ENCODE data around the gene CPD.

DNA sequence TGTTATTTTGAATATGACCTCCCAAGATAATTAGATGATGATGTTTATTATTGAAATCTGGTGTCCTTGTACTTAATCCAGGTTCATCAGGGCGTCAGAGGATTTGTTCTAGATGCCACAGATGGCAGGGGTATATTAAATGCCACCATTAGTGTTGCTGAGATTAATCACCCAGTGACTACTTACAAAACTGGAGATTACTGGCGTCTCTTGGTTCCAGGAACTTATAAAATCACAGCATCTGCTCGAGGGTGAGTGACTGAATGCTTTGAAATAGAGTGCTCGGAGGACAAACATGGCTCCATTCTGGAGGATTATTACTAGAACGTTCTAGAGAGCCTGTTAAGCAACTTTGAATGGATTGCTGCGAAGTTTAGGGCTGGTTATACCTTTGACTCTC is 65.0 kb downstream of the CPD start:
- TF ChIP-seq EZH2 (IDR thresholded peaks at IDR 0.05; ENCODE audit: borderline replicate concordance, low read depth, low read length) (no peak), POLR2A (conservative IDR thresholded peaks at IDR 0.05) (no peak), FOXA3 (CRISPR knock-in tag; conservative IDR thresholded peaks at IDR 0.05 in 1 of 2, IDR thresholded peaks at IDR 0.05 in 1 of 2) (no peak), BRCA1 (IDR thresholded peaks at IDR 0.05) (no peak), BRCA1 (CRISPR knock-in tag; IDR thresholded peaks at IDR 0.05) (no peak), ZBTB7A (IDR thresholded peaks at IDR 0.05; ENCODE audit: borderline replicate concordance, control insufficient read depth, low read depth, low read length) (no peak)
- TF ChIP-seq, protein P1, sequence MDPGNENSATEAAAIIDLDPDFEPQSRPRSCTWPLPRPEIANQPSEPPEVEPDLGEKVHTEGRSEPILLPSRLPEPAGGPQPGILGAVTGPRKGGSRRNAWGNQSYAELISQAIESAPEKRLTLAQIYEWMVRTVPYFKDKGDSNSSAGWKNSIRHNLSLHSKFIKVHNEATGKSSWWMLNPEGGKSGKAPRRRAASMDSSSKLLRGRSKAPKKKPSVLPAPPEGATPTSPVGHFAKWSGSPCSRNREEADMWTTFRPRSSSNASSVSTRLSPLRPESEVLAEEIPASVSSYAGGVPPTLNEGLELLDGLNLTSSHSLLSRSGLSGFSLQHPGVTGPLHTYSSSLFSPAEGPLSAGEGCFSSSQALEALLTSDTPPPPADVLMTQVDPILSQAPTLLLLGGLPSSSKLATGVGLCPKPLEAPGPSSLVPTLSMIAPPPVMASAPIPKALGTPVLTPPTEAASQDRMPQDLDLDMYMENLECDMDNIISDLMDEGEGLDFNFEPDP (CRISPR knock-in tag; IDR thresholded peaks at IDR 0.05): no peak
- TF ChIP-seq, protein P2, sequence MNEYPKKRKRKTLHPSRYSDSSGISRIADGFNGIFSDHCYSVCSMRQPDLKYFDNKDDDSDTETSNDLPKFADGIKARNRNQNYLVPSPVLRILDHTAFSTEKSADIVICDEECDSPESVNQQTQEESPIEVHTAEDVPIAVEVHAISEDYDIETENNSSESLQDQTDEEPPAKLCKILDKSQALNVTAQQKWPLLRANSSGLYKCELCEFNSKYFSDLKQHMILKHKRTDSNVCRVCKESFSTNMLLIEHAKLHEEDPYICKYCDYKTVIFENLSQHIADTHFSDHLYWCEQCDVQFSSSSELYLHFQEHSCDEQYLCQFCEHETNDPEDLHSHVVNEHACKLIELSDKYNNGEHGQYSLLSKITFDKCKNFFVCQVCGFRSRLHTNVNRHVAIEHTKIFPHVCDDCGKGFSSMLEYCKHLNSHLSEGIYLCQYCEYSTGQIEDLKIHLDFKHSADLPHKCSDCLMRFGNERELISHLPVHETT (CRISPR knock-in tag; conservative IDR thresholded peaks at IDR 0.05 in 1 of 2, IDR thresholded peaks at IDR 0.05 in 1 of 2): no peak
